GM13976 (cell line): ENCODE data around the gene MCAM.

Source experiments
- DNase-seq: peaks from one replicate; pipeline ENCODE4 v3.0.0; 2012; ENCODE audit warnings: low spot score
- in situ Hi-C: fragments of 300-500 bp; cut with MboI; formaldehyde crosslinking; loops from one replicate; pipeline ENCODE4 v1.12.0; 2022; ENCODE audit warnings: low sequenced_read_pairs, mixed read lengths, inconsistent platforms; ENCODE audit not compliant: unreplicated experiment
- TF ChIP-seq, protein P1 (sequence below): IDR thresholded peaks from 2 replicates; pipeline ENCODE4 v1.5.1; 2012; ENCODE audit warnings: borderline replicate concordance, mild to moderate bottlenecking; ENCODE audit not compliant: insufficient read depth; ENCODE audit errors: extremely low read depth, missing control alignments, control extremely low read depth

The MCAM gene

DNA sequence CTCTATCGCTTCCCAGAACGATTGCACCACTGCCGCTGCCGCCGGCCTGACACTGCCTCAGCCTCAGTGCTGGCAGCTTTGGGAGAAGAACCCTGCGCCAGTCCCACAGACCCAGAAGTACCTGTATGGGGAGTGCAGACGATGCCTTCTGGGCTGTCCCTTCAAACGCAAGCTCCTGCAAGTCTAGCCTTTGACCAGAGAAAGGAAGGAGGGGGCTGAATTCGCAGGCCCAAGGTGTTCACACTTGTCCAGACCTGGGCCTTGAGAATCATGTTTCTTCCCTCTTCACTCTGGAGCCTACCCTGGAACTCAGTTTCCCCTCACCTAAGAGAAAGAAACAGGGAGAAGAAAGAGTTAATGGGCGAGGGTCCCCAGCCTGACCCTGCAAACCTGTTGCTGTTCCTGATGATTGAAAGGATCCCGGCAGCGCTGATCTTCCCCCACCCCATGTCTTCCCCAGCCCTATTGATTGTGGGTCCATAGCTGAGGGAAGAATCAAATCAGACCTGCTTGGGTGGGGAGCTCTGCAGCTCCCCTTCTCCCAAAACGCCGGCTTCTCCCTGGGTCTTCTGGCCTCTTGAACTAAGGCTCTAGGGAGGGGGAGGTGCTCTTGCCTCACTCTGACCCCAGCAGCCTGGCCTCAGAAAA is 786 bp upstream of the MCAM start:
- in situ Hi-C loops: no loop called here
- TF ChIP-seq, protein P1, sequence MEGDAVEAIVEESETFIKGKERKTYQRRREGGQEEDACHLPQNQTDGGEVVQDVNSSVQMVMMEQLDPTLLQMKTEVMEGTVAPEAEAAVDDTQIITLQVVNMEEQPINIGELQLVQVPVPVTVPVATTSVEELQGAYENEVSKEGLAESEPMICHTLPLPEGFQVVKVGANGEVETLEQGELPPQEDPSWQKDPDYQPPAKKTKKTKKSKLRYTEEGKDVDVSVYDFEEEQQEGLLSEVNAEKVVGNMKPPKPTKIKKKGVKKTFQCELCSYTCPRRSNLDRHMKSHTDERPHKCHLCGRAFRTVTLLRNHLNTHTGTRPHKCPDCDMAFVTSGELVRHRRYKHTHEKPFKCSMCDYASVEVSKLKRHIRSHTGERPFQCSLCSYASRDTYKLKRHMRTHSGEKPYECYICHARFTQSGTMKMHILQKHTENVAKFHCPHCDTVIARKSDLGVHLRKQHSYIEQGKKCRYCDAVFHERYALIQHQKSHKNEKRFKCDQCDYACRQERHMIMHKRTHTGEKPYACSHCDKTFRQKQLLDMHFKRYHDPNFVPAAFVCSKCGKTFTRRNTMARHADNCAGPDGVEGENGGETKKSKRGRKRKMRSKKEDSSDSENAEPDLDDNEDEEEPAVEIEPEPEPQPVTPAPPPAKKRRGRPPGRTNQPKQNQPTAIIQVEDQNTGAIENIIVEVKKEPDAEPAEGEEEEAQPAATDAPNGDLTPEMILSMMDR: no peak
- DNase-seq: no peak

DNA sequence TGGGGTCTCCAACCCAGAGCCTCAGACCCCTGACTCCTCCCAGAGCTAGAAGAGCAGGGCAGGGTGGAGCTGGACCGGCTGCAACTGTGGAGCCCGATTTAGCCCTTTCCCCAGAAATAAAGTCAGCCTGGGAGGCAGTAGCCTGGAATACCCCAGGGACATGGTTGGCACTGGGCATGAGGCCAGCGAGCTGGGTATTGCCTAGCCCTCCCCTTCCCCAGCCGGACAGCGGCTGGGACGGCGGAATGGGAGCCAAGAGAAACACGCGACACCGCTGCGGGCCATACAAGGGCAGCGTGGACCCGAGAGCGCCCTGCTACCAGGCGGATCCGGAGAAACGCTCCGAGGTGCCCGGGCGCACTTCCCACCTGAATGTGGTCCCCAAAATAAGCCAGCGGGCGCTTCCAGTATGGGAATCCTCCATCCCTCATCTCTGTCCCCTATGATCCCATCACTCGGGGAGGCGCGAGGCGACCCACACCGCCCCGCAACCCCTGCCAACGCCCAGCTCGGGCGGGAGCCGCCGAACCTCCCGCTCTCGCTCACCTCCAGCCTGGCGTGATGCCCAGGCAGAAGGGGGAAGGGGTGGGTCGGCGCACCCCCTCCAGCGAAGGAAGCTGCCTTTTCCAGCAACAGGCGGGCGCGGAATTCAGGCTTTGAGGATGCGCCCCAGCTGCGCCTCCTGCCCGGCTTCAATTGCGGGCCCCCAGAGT is 758 bp downstream of the MCAM start:
- in situ Hi-C loops: no loop called here
- no peak for DNase-seq
- TF ChIP-seq, protein P1: no peak

DNA sequence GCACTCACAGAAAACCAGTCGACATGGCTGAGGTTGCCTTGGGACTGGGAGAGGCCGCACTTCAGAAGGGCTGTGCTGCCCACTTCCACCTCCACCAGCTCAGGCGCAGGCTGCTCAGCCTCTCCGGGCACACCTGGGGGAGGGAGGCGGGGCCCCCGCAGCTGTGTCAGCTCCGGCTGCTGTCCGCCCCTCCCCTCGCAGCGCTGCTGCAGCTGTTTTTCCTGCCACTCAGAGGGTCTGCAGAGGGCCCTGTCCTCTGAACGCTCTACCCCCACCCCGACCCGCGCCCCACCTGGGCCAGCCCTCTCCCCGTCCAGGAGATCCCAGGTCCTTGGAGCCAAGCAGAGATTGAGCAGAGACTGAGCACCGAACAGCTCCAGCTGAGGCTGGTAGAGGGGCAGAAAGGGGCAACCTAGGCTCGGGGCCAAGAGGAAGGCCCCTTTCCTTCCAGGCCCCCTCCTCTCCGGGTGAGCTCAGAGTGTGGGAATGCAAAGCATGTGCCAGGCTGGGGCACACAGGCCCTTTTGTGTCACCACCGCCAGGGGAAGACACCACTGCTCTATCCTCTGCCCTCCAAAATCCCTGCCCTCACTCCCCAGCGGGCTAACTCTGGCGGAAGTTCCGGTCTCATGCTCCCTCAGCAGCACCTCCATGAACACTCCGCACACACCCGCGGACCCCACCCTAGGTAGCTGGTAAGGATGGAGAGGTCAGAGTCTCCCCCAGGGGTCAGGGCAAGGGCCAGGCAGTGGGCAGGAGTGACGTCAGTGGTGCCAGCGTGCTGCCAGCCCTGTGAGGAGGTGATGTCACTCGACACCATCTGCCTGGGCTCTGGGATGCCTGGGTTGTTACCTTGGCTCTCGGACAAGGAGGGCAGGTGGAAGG is 1.6 kb downstream of the MCAM start:
- DNase-seq: no peak
- TF ChIP-seq, protein P1: no peak
- in situ Hi-C loops: no loop called here

DNA sequence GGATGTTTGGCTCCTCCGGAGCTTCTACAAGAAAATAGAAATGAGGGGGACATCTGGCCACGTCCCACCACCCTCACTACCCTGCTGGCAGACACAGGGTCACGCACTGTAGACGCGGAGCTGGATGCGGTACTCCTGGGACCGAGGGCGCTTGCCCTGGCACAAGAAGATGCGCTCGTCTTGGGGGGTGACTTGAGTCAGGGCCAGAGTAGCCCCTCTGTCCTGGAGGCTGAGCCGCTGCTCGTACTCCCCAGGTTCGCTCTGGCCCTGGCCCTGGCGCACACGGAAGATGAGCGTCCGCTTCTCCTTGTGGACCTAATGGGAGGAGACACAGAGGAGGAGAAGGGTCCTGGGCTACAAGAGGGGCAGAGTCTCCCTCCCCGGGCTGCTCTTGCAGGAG is 2.2 kb downstream of the MCAM start:
- no peak for DNase-seq
- TF ChIP-seq, protein P1: no peak
- in situ Hi-C loops: no loop called here

DNA sequence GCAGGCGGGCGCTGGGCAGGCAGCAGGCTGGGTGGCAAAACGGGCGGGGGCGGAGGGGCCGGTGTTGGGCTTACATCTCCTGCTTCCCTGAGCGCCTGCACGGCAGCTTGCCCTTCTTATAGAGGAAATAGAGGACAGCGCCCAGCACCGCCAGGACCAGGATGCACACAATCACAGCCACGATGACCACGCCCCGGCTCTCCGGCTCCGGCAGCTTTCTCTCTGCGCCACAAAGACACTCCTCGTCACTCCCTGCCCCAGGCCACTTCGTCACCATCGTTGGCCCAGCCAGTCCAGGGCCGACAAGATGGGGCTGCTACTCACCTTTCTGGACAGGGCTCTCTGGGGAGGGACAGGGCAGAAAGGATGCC is 6.3 kb downstream of the MCAM start:
- TF ChIP-seq, protein P1: no peak
- in situ Hi-C loops: no loop called here
- DNase-seq: no peak

DNA sequence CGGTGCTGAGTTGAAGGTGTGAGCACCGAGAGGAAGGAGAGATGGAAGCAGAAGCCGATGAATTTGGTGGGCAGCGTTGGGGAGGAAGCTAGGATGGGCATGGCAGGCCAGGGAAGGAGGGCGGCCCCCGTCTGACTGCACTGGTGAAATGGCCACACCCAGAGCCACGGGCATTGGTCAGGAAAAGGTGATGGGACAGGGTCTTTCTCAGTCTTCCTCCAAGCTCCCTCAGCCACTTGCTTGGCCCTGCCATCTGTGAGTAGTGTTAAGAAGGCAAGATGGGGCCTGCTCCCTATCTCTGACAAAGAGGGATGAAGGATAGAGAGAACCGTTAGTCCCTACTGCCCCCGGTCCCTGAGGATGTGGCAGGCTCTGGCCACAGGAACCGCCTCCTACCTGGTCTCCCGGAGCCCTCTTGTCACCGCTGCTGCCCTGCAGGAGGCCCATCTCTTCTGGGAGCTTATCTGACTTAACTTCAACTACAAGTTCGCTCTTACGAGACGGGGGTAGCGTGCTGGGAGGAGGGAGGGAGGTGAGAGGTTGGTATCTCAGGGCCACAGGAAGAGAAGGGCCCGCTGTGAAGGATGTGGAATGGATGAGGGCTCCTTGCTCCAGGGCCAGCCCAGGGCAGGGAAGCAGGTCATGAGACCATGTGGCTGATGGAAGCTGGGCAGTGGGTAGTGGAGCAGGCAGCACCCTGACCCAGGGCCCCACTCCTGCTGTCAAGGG is 6.8 kb downstream of the MCAM start:
- in situ Hi-C loops: no loop called here

More for the DNA sequence above, 6.8 kb downstream of the MCAM start:
- TF ChIP-seq, protein P1: no peak
- DNase-seq: no peak
